Activated T-cell treated with anti-CD3 and anti-CD28 coated beads, Interleukin-2, amount 50 U/mL, for 1 hour (primary cell): ENCODE results near the gene MSI1.

ENCODE experiments used
- DNase-seq: peaks from one replicate; pipeline ENCODE4 v3.0.0-alpha.2; 2020

MSI1 gene

DNA sequence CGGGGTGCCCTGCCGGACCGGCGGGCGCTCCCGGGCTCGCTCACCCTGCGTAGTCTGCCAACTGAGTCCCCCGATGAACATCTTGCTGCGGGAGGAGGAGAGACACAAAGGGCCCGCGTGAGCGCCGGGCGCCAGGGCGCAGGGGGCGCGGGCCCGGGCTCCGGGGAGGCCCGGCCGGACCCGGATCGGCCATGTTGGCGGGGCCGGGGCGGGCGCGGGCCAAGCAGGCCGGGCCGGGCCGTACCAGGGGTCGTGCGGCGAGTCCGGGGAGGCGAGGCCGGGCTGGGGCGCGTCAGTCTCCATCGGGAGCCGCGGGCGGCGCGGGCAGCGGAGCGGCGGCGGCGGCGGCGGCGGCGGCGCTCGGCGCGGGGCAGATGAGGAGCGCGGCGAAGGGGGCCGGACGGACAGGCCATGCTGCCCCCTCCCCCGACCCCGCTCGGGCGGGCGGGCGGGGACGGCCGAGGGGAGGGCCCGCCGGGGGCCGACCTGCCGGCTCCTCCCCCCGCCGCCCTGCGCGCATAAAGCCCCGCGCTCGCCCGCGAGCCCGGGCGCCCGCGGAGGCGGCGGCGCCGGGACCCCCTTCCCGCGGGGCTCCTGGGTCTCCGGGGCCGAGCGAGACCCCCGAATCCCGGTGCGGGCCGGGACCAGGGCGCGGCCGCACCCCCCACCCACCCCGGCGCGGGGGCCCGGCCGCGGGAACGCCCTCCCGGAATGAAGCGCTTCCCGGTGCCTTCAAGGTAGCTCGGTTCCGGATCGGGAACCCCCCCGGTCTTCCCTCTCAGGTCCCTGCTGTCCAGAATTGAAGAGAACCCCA, at the start of gene MSI1:
Gene MSI1, minus strand, starts transcription at position 376 of the 814 bp plus-strand sequence. Its CDS starts 73 bp downstream, at position 303.
- DNase-seq = no peak

DNA sequence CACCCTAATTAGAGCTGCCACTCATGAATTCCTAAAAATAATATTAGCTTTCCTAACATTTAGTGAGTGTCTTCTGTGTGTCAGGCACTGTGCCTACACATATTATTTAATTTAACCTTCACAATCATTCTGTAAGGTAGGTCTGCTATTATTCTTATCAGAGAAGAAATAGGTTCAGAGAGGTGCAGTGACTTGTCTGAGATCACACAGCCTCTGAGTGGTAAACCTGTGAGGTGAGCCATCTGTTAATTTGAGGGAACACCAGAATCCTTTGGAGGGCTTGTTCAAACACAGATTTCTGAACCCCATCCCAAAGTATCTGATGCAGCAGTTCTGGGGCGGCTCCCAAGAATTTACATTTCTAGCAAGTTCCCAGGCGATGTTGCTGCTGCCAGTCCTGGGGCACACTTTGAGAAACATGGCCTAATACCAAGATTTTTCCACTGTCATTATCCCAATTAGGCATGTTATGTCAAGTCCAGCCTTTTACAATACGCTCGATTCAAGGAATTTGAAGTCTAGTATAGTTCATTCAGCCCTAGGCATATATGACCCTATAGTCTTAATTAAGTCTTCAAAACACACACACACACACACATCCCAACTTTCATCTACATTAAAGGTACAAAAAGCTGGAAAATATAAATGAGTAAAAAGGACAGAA, 49.1 kb upstream of the MSI1 start:
- no peak for DNase-seq

DNA sequence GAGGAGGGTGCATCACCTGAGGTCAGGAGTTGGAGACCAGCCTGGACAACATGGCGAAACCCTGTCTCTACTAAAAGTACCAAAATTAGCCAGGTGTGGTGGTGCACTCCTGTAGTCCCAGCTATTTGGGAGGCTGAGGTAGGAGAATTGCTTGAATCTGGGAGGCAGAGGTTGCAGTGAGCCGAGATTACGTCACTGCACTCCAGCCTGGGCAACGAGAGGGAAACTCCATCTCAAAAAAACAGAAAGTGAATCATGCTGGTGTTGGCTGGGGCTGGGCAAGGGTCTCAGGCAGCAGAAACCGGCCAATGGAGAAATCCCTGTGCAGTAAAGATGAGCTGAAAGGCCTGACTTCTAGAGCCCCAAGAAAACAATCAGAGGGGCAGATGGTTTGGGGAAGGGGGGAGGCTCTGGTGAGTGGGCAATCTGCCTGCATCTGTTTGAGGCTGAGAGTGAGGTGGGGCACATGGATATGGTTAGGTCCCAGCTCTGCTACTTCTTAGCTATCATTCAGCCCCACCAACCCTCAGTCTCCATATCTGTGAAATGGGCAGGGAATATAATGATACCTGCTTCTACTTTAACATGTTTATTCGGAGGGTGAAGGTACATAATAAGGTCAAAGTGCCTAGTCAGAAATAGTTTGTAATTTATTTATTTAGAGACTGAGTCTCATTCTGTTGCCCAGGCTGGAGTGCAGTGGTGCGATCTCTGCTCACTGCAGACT, 47.7 kb upstream of the MSI1 start:
- no peak for DNase-seq

DNA sequence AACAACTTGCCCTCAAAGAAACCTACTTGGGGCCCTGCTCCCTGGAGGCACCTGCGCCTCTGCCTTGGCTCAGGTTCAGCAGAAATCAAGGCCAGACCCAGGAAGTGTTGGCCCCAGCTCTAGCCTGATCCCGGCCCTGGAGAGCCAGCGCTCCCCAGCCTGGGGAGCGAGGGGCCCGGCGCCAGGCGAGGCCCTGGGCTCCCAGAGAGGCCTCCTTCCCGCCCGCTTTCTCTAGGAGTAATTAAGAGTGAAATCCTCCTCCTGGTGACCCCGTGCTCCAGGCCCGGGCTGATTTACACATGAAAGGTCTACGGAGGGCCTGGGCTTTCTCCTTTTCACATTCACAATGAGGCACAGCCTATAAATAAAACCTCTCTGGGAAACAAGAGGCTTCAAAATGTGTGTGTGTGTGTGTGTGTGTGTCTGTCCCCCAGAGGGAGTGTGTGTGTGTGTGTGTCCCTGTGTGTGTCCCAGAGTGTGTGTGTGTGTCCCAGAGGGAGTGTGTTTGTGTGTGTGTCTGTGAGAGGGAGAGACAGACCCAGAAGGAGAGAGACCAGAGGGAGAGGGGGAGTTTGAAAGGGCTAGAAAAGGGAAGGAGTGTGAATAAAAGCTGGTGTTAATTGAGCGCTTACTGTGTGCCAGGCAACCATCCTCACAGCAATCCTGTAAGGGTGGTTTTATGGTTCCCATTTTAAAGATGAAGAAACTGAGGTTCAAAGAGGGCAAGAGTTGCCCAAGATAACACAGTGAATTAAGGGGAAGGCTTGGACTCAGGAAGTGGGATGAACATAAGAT, 45.1 kb upstream of the MSI1 start:
- no peak for DNase-seq

DNA sequence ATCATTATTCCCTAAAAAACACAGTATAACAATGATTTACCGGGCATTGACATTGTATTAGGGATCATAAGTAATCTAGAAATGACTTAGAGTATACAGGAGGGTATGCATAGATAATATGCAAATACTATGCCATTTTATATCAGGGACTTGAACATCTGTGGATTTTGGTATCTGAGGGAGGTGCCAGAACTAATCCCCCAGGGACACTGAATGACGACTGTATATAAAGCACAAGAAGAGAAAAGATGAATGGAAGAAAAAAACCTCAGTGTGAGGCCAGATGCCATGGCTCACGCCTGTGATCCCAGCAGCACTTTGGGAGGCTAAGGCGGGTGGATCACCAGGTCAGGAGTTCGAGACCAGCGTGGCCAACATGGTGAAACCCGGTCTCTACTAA, 43.5 kb upstream of the MSI1 start:
- DNase-seq = no peak

DNA sequence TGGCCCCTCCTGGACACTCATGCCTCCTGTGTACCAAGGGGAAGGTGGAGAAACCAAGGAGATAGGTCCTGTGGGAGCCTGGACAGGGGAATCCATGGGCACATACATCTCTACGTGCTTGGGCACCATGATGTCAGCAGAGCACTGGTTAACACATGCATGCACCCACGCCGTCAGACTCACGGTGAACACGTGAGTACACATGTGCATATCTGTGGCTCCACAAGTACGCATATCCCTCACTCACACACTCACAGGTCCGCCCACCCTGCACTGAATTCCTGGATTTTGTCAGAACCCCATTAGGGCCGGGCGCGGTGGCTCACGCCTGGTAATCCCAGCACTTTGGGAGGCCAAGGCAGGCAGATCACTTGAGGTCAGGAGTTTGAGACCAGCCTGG, 39.8 kb upstream of the MSI1 start:
- DNase-seq = no peak

DNA sequence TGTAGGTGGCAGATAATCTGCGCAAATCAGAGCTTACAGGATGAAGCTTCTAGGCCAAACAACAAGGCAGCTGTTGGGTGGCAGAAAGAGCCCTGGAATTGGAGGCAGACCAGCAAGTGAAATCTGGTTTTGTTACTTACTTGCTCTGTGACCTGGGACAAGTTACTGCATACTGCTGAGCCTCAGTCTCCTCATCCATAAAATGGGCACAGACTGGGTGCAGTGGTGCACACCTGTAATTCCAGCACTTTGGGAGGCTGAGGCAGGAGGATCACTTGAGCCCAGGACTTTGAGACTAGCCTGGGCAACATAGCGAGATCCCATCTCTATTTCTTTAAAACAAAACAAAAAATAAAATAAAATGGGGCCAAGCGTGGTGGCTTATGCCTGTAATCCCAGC, 37.6 kb upstream of the MSI1 start:
- DNase-seq = no peak

DNA sequence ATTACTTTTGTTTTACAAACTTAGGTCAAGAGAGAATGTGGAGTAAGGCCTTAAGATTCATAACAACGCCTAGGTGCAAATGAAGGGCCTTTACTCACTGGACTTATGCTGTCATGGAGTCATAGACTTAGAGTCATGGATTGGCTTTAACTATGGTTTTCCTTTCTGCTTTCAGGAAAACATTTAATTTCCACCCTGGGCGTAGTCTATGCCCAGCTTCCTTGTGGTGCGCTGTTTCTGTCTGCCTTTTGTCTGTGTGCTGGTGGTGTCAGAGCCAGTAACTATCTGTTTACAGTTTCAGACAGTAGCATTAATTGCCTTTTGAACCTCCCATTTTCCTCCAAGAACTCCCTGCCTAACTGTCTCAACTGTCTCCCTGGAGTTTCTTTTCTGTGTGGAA, 37.1 kb upstream of the MSI1 start:
- DNase-seq = no peak

DNA sequence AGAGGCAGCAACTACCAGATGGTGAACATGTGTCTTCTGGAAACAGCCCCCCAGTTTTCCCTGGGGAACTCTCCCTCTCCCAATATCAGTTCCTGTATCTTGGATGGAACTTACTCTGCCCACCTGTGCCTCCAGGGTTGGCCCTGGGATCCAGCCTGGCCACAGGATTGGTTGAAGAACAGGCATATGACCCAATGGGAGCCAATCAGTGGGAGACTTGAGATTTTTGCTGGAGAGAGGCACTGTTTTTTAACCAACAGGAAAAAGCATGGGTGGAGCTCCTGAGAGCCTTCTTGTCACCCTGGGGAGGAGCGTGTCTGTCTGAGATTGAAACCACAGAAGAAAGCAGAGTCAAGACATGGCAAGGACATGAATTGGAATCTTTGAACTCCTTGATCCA, 35.3 kb upstream of the MSI1 start:
- DNase-seq = no peak

DNA sequence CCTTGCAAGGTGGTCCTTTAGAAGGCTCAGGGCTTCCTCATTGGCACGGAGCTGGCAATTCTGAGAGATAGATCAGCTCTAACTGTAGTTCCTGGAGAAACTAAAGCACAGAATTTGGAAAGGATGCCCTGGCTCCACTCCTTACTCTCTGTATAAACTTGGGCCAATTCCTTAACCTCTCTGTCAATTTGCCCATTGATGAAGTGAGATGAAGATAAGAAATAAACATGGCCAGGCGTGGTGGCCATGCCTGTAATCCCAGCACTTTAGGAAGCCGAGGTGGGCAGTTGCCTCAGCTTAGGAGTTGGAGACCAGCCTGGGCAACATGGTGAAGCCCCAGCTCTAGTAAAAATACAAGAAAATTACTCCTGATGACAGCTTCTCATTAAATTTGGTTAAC, 34.9 kb upstream of the MSI1 start:
- DNase-seq = no peak

DNA sequence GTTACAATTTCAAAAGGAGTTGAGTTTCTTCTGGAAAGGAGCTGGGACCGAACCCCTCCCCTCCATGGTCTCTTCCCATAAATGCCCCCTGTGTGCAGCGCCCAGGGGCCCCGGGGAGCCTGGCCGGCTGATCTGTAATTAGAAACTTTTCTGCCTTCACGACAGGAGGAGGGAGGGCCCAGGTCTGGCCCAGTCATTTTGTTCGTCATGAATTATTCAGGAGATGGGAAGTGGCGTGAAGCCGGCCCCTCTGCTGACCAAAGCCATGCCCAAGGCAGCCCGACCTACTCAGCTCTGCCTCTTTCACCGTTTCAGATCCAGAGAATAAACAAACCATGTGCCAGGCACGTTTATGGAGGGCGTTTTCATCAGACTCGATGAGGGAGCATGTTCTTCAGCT, 33.3 kb upstream of the MSI1 start:
- no peak for DNase-seq

DNA sequence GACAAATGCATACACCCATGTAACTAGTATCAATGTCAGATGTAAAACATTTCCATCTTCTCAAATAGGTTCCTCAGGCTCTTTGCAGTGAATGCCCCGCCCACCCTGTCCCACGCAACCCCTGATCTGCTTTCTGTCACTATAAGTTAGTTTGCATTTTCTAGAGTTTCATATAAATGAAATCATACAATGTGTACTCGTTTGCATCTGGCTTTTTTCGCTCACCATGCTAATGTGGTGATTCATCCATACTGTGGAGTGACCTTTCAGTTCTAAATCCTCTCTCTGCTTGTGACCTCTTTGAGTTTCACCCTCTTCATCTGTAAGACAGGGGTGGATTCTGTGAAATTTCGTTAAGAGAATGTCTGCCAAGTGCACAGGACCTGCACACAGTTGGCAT, 30.6 kb upstream of the MSI1 start:
- no peak for DNase-seq

DNA sequence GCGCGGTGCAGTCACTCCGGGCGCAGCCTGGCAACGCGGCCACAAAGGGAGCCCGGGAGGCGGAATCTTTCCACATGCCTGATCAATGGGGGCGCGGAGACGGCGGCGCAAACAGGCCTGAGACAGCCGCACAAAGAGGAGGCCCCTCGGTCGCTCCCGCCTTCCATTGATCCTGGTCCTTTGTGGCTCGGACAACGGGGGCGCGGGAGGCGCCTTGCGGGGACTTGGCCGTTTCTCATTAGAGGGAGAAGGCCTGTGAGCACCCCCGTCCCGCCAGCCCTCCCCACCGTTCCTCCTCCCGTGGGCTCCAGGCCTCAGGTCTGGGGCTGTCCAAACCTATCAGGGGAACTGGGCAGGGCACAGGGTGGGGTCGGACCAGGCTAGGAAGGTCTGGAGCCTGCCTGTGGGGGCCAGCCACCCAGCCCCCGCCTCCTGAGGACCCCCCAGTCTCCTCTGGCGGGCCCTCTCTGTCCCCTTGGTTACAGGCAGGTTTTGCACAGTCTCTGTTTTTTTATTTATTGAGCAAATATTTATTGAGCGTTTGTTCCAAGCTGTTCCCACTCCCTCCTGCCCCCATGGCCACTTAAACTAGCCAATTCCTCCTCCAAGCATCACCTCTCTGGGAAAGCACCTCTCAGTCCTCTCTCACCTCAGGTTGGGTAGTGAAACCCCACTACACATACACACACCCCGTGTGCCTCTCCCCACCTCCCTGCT, 29.0 kb upstream of the MSI1 start:
- no peak for DNase-seq

DNA sequence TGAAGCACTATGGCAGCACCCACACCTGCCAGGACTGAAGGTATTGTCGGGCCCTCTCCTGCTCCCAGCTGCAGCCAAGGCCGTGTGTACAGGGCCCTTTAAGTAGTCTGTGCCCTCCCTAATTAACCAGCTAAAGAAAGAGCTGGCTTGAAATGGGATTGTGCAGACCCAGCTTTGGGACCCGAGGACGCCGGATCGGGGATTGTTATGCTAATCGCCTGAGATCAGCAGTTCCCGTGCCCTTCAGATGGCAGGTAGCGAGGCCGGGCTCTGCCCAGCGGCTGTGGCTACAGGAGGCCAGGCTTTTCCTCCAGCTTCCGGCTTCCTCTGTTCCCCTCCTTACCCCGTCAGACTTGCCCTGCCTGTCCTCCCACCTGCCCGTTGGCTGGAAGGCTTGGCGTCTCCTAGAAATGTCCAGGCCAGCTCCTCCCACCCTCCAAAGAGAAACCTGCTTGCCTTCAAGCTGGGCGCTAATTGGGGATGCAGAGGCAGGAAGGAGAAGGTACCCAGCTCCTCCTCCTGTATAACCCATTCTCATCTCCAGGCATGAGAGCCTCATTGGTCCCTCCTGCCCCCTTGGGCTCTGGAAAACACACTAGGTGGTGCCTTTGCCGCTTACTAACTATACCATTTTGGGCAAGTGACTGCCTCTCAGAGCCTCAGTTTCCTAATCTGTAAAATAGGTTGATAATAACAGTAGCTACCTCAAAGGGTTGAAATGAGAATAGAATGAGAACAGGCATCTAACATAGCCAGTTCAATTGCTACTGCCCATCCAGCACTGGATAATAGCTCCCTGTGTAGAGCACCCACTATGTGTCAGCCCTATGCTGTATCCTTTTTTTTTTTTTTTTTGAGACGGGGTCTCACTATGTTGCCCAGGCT, 25.8 kb upstream of the MSI1 start:
- DNase-seq = no peak

DNA sequence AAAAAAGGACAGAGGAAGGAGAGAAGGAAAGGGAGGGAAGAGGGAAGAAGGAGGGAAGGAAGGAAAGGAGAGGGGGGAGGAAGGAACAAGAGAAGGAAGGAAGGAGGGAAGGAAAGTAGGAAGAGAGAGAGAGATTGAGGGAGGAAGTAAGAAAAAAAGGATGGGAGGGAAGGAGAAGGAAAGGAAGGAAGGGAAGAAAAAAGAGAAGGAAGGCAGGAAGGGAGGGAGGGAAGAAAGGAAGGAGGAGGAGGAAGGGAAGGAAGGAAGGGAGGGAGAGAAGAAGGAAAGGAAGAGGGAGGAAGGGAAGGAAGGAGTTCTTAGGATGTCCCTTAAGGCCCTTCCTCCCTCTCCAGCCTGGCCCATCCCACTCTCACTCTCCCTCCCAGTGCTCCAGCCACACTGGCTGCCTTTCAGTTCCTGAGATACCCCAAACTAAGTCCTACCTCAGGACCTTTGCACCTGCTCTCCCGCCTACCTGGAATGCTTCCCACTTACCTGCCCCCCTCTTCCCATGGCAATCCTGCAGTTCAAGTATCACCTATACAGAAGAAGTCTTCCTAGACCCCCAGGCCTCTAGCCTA, 21.7 kb upstream of the MSI1 start:
- DNase-seq = no peak

DNA sequence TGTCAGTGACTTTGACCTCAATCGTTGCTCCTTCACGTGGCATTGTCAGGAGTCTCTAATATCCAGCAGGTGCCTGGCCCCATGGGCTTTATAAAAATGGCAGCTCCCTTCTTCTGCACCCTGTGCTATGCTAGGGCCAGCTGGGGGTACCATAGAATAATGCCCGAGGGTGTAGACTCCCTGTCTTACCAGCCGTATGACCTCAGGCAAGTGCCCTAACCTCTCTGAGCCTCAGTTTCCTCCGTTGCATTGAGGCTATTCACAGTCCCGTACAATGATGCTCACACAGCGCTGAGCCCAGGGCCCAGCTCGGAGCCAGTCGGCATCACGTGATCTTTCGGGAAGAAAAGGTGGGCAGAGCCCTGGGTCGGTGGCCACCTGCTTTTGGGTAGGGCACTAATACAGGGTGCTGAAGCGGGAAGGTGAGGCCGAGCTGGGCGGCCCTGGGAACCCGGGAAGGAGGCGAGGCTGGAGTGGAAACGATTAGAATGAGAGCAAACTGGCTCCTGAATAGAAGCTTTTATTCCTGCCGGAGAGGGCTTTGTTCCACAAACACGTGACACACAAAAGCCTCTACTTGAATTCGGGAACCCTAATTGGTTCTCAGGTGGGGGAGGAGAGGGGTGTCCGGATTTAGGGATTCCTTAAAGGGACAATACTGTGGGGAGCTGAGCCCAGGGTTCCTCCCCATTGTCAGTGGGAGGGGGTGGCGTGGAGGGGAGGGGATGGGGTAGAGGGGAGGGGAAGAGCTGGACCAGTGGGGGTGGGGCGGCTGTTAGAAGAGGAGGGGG, 19.9 kb upstream of the MSI1 start:
- no peak for DNase-seq

DNA sequence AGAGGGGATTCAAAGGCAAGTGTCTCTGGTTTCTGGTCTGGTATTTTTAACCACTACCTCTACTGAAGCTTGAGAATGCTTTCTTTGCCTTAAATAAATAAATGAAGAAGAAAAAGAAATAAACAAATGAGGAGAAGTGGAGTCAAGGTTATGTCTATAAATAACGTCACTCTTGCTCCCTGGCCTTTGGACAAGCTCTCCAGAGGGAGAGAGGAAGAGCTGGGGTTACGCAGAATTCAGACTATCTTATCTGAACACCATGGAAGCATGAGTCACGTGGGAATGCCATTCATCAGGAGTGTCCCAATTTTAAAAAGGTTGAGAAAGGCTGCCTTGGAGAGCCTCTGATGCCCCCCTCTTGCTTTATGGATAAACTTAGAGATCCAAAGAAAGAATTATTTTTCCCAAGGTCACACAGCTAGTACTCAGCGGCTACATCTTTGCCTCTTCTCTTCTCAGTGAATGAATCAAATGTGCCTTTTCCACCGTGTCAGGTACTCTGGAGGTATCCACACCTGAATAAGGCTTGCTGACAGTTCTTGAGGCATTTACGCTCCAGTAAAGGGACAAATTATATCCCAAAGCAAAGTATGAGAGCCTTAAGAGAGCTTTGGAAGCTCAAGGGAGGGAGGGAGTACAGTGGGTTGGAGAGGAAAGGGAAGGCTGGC, 12.9 kb upstream of the MSI1 start:
- no peak for DNase-seq

DNA sequence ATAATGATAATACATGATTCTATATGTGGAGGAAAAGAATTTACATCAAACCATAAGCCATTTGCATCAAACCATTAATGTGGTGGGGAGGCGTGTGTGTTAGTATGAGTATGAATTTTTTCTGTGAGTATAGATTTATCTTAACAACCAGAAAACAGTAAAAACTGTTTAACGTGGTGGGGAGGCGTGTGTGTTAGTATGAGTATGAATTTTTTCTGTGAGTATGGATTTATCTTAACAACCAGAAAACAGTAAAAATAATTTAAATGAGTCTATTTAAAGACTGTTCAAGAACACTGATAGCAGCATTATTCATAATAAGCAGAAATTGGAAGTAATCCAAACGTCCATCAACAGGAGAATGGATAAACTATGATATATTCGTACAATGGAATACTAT, 9.1 kb upstream of the MSI1 start:
- no peak for DNase-seq

DNA sequence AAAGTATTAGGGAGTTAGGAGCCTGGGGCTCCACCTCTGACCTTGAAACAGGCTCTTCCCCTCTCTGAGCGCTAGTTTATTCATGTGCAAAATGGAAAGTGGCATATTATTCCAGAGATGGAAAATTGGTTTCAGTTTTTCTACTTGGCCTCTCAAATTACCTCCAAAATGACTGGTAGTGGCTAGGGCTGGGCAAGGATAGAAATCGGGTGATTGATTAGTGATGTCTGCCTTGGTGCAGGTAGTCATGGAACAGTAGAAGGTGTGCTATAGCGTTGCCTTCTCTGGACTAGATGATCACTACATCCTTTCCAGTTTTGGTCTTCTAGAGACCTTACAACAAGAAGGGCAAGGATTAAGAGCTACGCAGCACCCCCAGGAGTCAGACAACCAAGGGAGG, 8.6 kb upstream of the MSI1 start:
- DNase-seq = no peak
